CD8-positive, alpha-beta memory T cell (primary cell): ENCODE data around the gene CYGB. TPM values are rescaled to one million over a fixed set of nuclear protein-coding genes. Genes with fewer than 3 reads are reported as not detected.
"Not testable (repeated sequence)": the region's sequence is repeated elsewhere in the genome, so short reads cannot be mapped to it uniquely, and the experiment has no call there.

Source experiments
- CTCF ChIA-PET: fragments of 350-600 bp; sonication (Branson Sonifier 250); formaldehyde crosslinking; loops from one replicate; lab custom pipeline; 2021; ENCODE audit warnings: antibody characterized with exemption; lab: Charles Lee
- POLR2A ChIA-PET: fragments of 350-600 bp; sonication (Branson Sonifier 250); formaldehyde crosslinking; loops from one replicate; lab custom pipeline; 2021; ENCODE audit warnings: antibody characterized with exemption; lab: Charles Lee
- DNase-seq, 5 donors: peaks; one replicate each; pipeline versions ENCODE4 v3.0.0 to v3.0.0-alpha.2; 2020 to 2022; ENCODE audit warnings: mixed read lengths in 1 of 5
- H3K27ac ChIP-seq: one replicate; pipeline ENCODE4 v1.7.0; 2013; ENCODE audit warnings: low read depth, mild to moderate bottlenecking, low read length, moderate library complexity
- H3K27me3 ChIP-seq: 2 replicates; pipeline ENCODE4 v1.7.0; 2013; ENCODE audit warnings: low read length, mild to moderate bottlenecking; ENCODE audit not compliant: insufficient read depth, poor library complexity, severe bottlenecking
- H3K36me3 ChIP-seq: 2 replicates; pipeline ENCODE4 v1.7.0; 2013; ENCODE audit warnings: mild to moderate bottlenecking, low read length, moderate library complexity; ENCODE audit not compliant: insufficient read depth
- H3K4me1 ChIP-seq: 2 replicates; pipeline ENCODE4 v1.7.0; 2013; ENCODE audit warnings: mild to moderate bottlenecking, low read length, moderate library complexity; ENCODE audit not compliant: insufficient read depth
- H3K4me3 ChIP-seq: 2 replicates; pipeline ENCODE4 v1.7.0; 2013; ENCODE audit warnings: mild to moderate bottlenecking, low read length
- H3K9me3 ChIP-seq: 2 replicates; pipeline ENCODE4 v1.7.0; 2013; ENCODE audit warnings: mild to moderate bottlenecking, low read length
- H3K27ac Mint-ChIP-seq, 8 donors: one replicate each; pipeline ENCODE4 v1.8.0; 2020 to 2021; ENCODE audit warnings: mixed read lengths in 8 of 8, mild to moderate bottlenecking in 6 of 8, inconsistent platforms in 3 of 8, moderate library complexity in 3 of 8
- H3K27me3 Mint-ChIP-seq, 2 donors: one replicate each; pipeline ENCODE4 v1.8.0; 2020 to 2021; ENCODE audit warnings: mixed read lengths in 2 of 2, mild to moderate bottlenecking in 1 of 2, moderate library complexity in 1 of 2
- H3K36me3 Mint-ChIP-seq, 3 donors: one replicate each; pipeline ENCODE4 v1.8.0; 2020 to 2021; ENCODE audit warnings: mixed read lengths in 3 of 3, inconsistent platforms in 1 of 3, mild to moderate bottlenecking in 1 of 3
- H3K4me1 Mint-ChIP-seq, 3 donors: one replicate each; pipeline ENCODE4 v1.8.0; 2020 to 2021; ENCODE audit warnings: mixed read lengths in 3 of 3, inconsistent platforms in 1 of 3, mild to moderate bottlenecking in 1 of 3
- H3K4me3 Mint-ChIP-seq, 7 donors: one replicate each; pipeline ENCODE4 v1.8.0; 2020 to 2021; ENCODE audit warnings: mixed read lengths in 7 of 7, mild to moderate bottlenecking in 6 of 7, moderate library complexity in 4 of 7, inconsistent platforms in 2 of 7
- H3K9me3 Mint-ChIP-seq, 5 donors: one replicate each; pipeline ENCODE4 v1.8.0; 2020 to 2022; ENCODE audit warnings: mixed read lengths in 5 of 5, mild to moderate bottlenecking in 3 of 5, moderate library complexity in 2 of 5, inconsistent platforms in 1 of 5
- polyA plus RNA-seq: library from polyadenylated mRNA; unstranded; fragments of 300-500 nt; fragmentation: Illumina TruSeq; gene quantifications from one replicate; pipeline ENCODE4 v1.2.3, GENCODE V29; 2021
- total RNA-seq, 2 experiments: library from RNA; stranded (reverse); gene quantifications; one replicate each; pipeline ENCODE4 v1.2.3, GENCODE V29; 2021

CYGB gene
- total and polyA plus RNA-seq, 3 experiments from 2014 or later, result 0.23 TPM; not detected in 2

GRCh38 chr17:76521683-76522082, 15.8 kb downstream of the CYGB start:
- Mint-ChIP-seq H3K27ac (peak overlapping the region in 3 of 8 donors; percentile 29 to 73 (median 51)), H3K4me1 (peaks cover 21 to 40% (median 25%) of the 10 kb centered on the region in 3 donors)
- ChIA-PET CTCF (interaction anchor here (2.3 to 7.1 kb wide), 7 partner anchors 8 to 102 kb away, joined by 7 to 97 read pairs (median 35); partner anchors contain the start of genes AANAT and ST6GALNAC2), POLR2A (interaction anchor here (1.1 kb wide), 1 partner anchor 215 kb away, joined by 3 read pairs; no protein-coding TSS in a partner anchor)
- H3K4me1 ChIP-seq, result peaks cover 22% of the 10 kb centered on the region
- not testable (repeated sequence) for H3K4me3 ChIP-seq, H3K9me3 Mint-ChIP-seq, H3K9me3 ChIP-seq, H3K27me3 Mint-ChIP-seq, DNase-seq, H3K4me3 Mint-ChIP-seq, H3K27ac ChIP-seq, H3K27me3 ChIP-seq, H3K36me3 ChIP-seq, H3K36me3 Mint-ChIP-seq

DNA sequence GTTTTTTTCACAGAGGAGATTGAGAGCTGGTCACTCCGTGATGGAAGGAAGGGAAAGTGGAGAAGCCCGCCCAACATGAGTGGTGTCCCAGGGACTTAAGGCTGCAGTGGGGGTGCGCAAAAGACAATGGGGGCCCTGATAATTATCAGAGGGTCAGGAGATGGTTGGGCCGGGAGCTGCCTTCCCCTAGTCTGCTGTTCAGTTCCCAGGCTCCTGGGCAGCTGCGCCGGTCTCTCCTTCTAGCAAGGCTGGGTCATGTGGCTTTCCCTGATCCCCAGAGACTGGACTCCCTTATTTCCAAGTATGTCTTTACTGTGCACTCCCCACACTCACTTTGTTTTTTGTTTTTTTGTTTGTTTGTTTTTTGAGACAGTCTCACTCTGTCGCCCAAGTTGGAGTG, 16.2 kb downstream of the CYGB start:
- H3K27me3 Mint-ChIP-seq, result peaks cover 0 to 1% of the 10 kb centered on the region in 2 donors
- no peaks in the 10 kb centered on the region for H3K36me3 Mint-ChIP-seq
- Histone ChIP-seq H3K9me3 (no peaks in the 10 kb centered on the region), H3K36me3 (no peaks in the 10 kb centered on the region), H3K27me3 (no peaks in the 10 kb centered on the region), H3K27ac (no peak overlapping the region), H3K4me3 (no peak overlapping the region), H3K4me1 (peaks cover 27% of the 10 kb centered on the region)
- ChIA-PET CTCF (interaction anchor here (0.9 to 7.1 kb wide), 7 partner anchors 8 to 160 kb away, joined by 3 to 97 read pairs (median 35); partner anchors contain the start of genes AANAT and ST6GALNAC2), POLR2A (interaction anchor here (1.1 kb wide), 1 partner anchor 215 kb away, joined by 3 read pairs; no protein-coding TSS in a partner anchor)
- H3K4me3 Mint-ChIP-seq, result no peak overlapping the region
- DNase-seq, result no peak
- H3K9me3 Mint-ChIP-seq, result no peaks in the 10 kb centered on the region
- peak overlapping the region in 5 of 8 donors; percentile 29 to 93 (median 64) for H3K27ac Mint-ChIP-seq
- peaks cover 24 to 44% (median 29%) of the 10 kb centered on the region in 3 donors for H3K4me1 Mint-ChIP-seq

GRCh38 chr17:76519048-76519966, 18.2 kb downstream of the CYGB start:
- Histone ChIP-seq H3K9me3 (no peaks in the 10 kb centered on the region), H3K4me3 (no peak overlapping the region), H3K4me1 (peaks cover 44% of the 10 kb centered on the region), H3K27me3 (no peaks in the 10 kb centered on the region), H3K36me3 (no peaks in the 10 kb centered on the region), H3K27ac (no peak overlapping the region)
- ChIA-PET POLR2A (interaction anchor here (0.6 kb wide), 2 partner anchors 104 to 185 kb away, joined by 3 to 5 read pairs; no protein-coding TSS in a partner anchor), CTCF (interaction anchor here (1.4 to 7.1 kb wide), 6 partner anchors 9 to 104 kb away, joined by 3 to 97 read pairs (median 24); partner anchors contain the start of gene ST6GALNAC2)
- H3K27me3 Mint-ChIP-seq, result peaks cover 0 to 8% of the 10 kb centered on the region in 2 donors
- H3K4me1 Mint-ChIP-seq, result peaks cover 35 to 60% (median 47%) of the 10 kb centered on the region in 3 donors
- peak overlapping the region in 6 of 8 donors; percentile 77 to 99 (median 90) for H3K27ac Mint-ChIP-seq
- H3K36me3 Mint-ChIP-seq, result no peaks in the 10 kb centered on the region
- H3K9me3 Mint-ChIP-seq, result no peaks in the 10 kb centered on the region
- H3K4me3 Mint-ChIP-seq, result peak overlapping the region in 3 of 7 donors; percentile 28 to 59 (median 57)
- no peak for DNase-seq

GRCh38 chr17:76517638-76518038, 19.9 kb downstream of the CYGB start:
- no peaks in the 10 kb centered on the region for H3K36me3 Mint-ChIP-seq
- H3K4me3 Mint-ChIP-seq, result peak overlapping the region in 1 of 7 donors; percentile 29
- no peak overlapping the region for H3K4me3 ChIP-seq
- no peak overlapping the region for H3K27ac ChIP-seq
- H3K27me3 Mint-ChIP-seq, result peaks cover 0 to 7% of the 10 kb centered on the region in 2 donors
- no peaks in the 10 kb centered on the region for H3K36me3 ChIP-seq
- peak overlapping the region; percentile 79 to 99 (median 91) for H3K27ac Mint-ChIP-seq
- no peaks in the 10 kb centered on the region for H3K9me3 ChIP-seq
- H3K4me1 ChIP-seq, result peaks cover 44% of the 10 kb centered on the region
- DNase-seq, result no peak
- no peaks in the 10 kb centered on the region for H3K27me3 ChIP-seq
- ChIA-PET CTCF (interaction anchor here (0.7 to 2.7 kb wide), 7 partner anchors 11 to 164 kb away, joined by 3 to 12 read pairs (median 3); partner anchors contain the start of gene RHBDF2), POLR2A (no interaction called here)
- no peaks in the 10 kb centered on the region for H3K9me3 Mint-ChIP-seq
- H3K4me1 Mint-ChIP-seq, result peaks cover 39 to 66% (median 50%) of the 10 kb centered on the region in 3 donors

DNA sequence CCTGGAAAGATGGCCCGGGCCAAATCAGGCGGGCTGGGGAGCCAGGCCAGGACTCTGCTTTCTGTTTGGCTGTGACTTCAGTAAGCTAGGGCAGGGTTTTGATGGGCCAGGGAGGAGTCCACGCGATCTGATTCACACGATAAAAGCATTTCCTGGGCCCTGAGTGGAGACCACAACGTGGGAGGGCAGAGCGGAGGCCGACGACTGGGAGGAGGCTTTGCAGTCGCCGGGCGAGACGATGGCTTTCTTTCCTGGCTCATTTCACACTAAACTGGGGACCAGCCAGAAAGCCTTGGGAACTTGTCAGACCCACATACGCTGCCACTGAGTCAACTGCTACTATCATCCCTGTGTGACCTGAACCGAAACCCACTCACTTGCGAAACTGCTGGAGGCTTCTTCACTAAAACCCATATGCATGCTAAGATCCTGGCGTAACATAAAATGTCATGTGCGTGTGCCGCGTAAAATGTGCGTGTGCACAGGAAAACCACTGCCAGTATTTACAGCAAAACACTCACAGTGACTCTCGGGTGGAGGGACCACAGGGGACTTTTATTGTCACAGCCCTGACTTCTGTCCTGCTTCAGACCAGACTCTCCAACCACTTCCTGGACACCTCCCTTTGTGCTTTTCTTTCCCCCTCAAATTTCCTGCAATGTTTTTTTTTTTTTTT, 22.1 kb downstream of the CYGB start:
- Mint-ChIP-seq H3K4me1 (peaks cover 51 to 81% (median 63%) of the 10 kb centered on the region in 3 donors), H3K27ac (peak overlapping the region; percentile 89 to 99 (median 97)), H3K9me3 (peaks cover 0 to 2% (median 0%) of the 10 kb centered on the region in 5 donors), H3K4me3 (peak overlapping the region; percentile 64 to 87 (median 78)), H3K27me3 (peaks cover 0 to 7% of the 10 kb centered on the region in 2 donors), H3K36me3 (peaks cover 0 to 4% (median 0%) of the 10 kb centered on the region in 3 donors)
- DNase-seq, result peak; percentile 77 to 96 (median 92)
- ChIA-PET CTCF (interaction anchor here (0.6 to 4.1 kb wide), 10 partner anchors 8 to 166 kb away, joined by 3 to 35 read pairs (median 4); partner anchors contain the start of genes PRCD and RHBDF2), POLR2A (interaction anchor here (0.7 to 1.2 kb wide), 5 partner anchors 12 to 56 kb away, joined by 3 read pairs; partner anchors contain the start of gene RHBDF2)
- Histone ChIP-seq H3K4me3 (peak overlapping the region; percentile 2), H3K4me1 (peaks cover 60% of the 10 kb centered on the region), H3K36me3 (no peaks in the 10 kb centered on the region), H3K27me3 (no peaks in the 10 kb centered on the region), H3K9me3 (no peaks in the 10 kb centered on the region), H3K27ac (peak overlapping the region; percentile 54)

DNA sequence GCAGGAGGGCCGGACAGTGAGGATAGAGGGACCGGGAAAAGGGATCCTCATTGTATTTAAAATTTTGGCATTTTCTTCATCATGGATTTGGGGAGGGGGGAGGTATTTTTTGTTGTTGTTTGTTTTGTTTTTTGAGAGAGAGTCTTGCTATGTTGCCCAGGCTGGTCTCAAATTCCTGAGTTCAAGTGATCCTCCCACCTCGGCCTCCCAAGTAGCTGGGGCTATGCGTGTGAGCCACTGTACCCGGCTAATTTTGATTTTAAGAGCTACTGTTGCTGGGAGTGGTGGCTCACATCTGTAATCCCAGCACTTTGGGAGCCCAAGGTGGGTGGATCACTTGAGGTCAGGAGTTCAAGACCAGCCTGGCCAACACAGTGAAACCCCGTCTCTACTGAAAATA, 23.2 kb downstream of the CYGB start:
- Mint-ChIP-seq H3K27ac (peak overlapping the region; percentile 89 to 99 (median 97)), H3K4me3 (peak overlapping the region; percentile 41 to 87 (median 78)), H3K4me1 (peaks cover 53 to 79% (median 63%) of the 10 kb centered on the region in 3 donors)
- H3K36me3 Mint-ChIP-seq, H3K9me3 ChIP-seq, H3K9me3 Mint-ChIP-seq, DNase-seq, H3K27me3 Mint-ChIP-seq, POLR2A ChIA-PET, H3K36me3 ChIP-seq, H3K27me3 ChIP-seq, H3K4me3 ChIP-seq: not testable (repeated sequence)
- CTCF ChIA-PET, result interaction anchor here (0.8 to 4.1 kb wide), 8 partner anchors 8 to 109 kb away, joined by 3 to 35 read pairs (median 4); partner anchors contain the start of genes PRCD and RHBDF2
- peak overlapping the region; percentile 54 for H3K27ac ChIP-seq
- peaks cover 60% of the 10 kb centered on the region for H3K4me1 ChIP-seq

DNA sequence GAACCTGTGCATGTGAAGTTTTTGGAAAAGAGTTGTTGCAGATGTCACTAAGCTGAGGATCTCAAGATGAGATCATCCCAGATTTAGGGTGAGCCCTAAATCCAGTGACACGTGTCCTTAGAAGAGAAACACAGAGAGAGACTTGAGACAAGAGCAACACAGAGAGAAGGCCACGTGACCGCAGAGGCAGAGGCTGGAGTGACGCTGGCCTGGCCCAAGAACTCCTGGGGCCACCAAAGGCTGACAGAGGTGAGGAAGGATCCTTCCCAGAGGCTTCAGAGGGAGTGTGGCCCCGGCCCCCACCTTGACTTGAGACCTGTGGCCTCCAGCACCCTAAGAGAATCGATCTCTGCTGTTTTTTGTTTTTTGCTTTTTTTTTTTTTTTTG, 24.2 kb downstream of the CYGB start:
- no peak overlapping the region for H3K27ac ChIP-seq
- Mint-ChIP-seq H3K4me1 (peaks cover 50 to 73% (median 58%) of the 10 kb centered on the region in 3 donors), H3K36me3 (peaks cover 0 to 4% (median 0%) of the 10 kb centered on the region in 3 donors), H3K9me3 (peaks cover 0 to 2% (median 0%) of the 10 kb centered on the region in 5 donors), H3K4me3 (peak overlapping the region; percentile 15 to 77 (median 42)), H3K27ac (peak overlapping the region; percentile 73 to 99 (median 92)), H3K27me3 (peaks cover 0 to 7% of the 10 kb centered on the region in 2 donors)
- no peaks in the 10 kb centered on the region for H3K36me3 ChIP-seq
- no peaks in the 10 kb centered on the region for H3K9me3 ChIP-seq
- DNase-seq, result no peak
- H3K27me3 ChIP-seq, result no peaks in the 10 kb centered on the region
- H3K4me1 ChIP-seq, result peaks cover 60% of the 10 kb centered on the region
- H3K4me3 ChIP-seq, result no peak overlapping the region
- ChIA-PET POLR2A (interaction anchor here (0.7 kb wide), 1 partner anchor 85 kb away, joined by 3 read pairs; no protein-coding TSS in a partner anchor), CTCF (interaction anchor here (1.3 to 4.1 kb wide), 4 partner anchors 10 to 46 kb away, joined by 3 to 35 read pairs (median 4); partner anchors contain the start of gene AANAT)
